SKM-1 treated with dmso at 0.1 percent for 144 hours (cell line): ENCODE measurements around the gene MALAT1.

Source experiments
- DNase-seq: peaks from one replicate; lab custom pipeline; 2025; ENCODE audit not compliant: unreplicated experiment; lab: John Stamatoyannopoulos, UW

Gene MALAT1

GRCh38 chr11:65537620-65538231 lies 38.9 kb downstream of the MALAT1 start:
- no peak for DNase-seq

GRCh38 chr11:65538232-65538914 lies 39.5 kb downstream of the MALAT1 start:
- DNase-seq: no peak

- no peak for DNase-seq
These were observed 40.3 kb downstream of the MALAT1 start for GRCh38 chr11:65538915-65539743.

GRCh38 chr11:65539744-65540289 lies 41.0 kb downstream of the MALAT1 start:
- no peak for DNase-seq

GRCh38 chr11:65540290-65541092 lies 41.6 kb downstream of the MALAT1 start:
- DNase-seq: peak; percentile 84

- DNase-seq: no peak
These were observed 42.5 kb downstream of the MALAT1 start for GRCh38 chr11:65541093-65541982.

- DNase-seq: no peak
These were observed 44.0 kb downstream of the MALAT1 start for GRCh38 chr11:65542738-65543390.

GRCh38 chr11:65545853-65546216 lies 47.0 kb downstream of the MALAT1 start:
- DNase-seq: no peak

- DNase-seq: peak; percentile 52
These were observed 47.5 kb downstream of the MALAT1 start for GRCh38 chr11:65546217-65546958.

GRCh38 chr11:65547446-65548125 lies 48.7 kb downstream of the MALAT1 start:
- DNase-seq: no peak

GRCh38 chr11:65548395-65548794 lies 49.5 kb downstream of the MALAT1 start:
- no peak for DNase-seq

GRCh38 chr11:65549096-65549495 lies 50.3 kb downstream of the MALAT1 start:
- no peak for DNase-seq

GRCh38 chr11:65551572-65552387 lies 52.9 kb downstream of the MALAT1 start:
- DNase-seq: peak; percentile 29

- no peak for DNase-seq
These were observed 53.6 kb downstream of the MALAT1 start for GRCh38 chr11:65552388-65552951.

- no peak for DNase-seq
These were observed 54.6 kb downstream of the MALAT1 start for GRCh38 chr11:65553301-65554001.

- DNase-seq: no peak
These were observed 55.4 kb downstream of the MALAT1 start for GRCh38 chr11:65554057-65554818.
